DND-41 (cell line): ENCODE data around the gene DAPL1.
"Not testable (repeated sequence)": the region's sequence is repeated elsewhere in the genome, so short reads cannot be mapped to it uniquely, and the experiment has no call there.

Experiments
- CTCF ChIP-seq: IDR thresholded peaks from 2 replicates; pipeline ENCODE4 v1.5.1; 2012; ENCODE audit warnings: borderline replicate concordance, low read length, moderate library complexity, mild to moderate bottlenecking; ENCODE audit not compliant: poor library complexity, severe bottlenecking; ENCODE audit errors: extremely low read depth
- EZH2 ChIP-seq: IDR thresholded peaks from 3 replicates; pipeline ENCODE4 v1.6.1; 2012; ENCODE audit warnings: borderline replicate concordance, low read depth, mild to moderate bottlenecking, moderate library complexity, low read length, inconsistent platforms; ENCODE audit not compliant: severe bottlenecking

GRCh38 chr2:158847526-158847925, 52.4 kb downstream of the DAPL1 start:
- not testable (repeated sequence) for TF ChIP-seq EZH2, CTCF
